Measurements from ENCODE around the gene ARHGEF33. TPM values are rescaled to one million over a fixed set of nuclear protein-coding genes. Genes with fewer than 3 reads are reported as not detected.

The ARHGEF33 gene
- total and polyA plus RNA-seq, 2 of the 8 experiments (the other 6 are each of a cell fraction or from before 2014, with no cell fraction given): 0.09 to 0.95 TPM

GRCh38 chr2:38943784-38944183, 54.1 kb downstream of the ARHGEF33 start:
- H3K56ac ChIP-seq (replicated peaks; ENCODE audit: insufficient read length, low read depth, low read length): no peak overlapping the region
- ChIA-PET POLR2A (ENCODE audit: partially characterized antibody) (interaction anchor here (1.1 kb wide), 1 partner anchor 192 kb away, joined by 3 read pairs; the partner anchor contains the start of gene SRSF7), CTCF (ENCODE audit: partially characterized antibody) (interaction anchor here (0.6 kb wide), 1 partner anchor 1757 kb away, joined by 3 read pairs; no protein-coding TSS in a partner anchor)
- H2AFZ ChIP-seq (ENCODE audit: low read length): no peak overlapping the region
- H3K27ac ChIP-seq (ENCODE audit: low read depth, low read length): no peak overlapping the region
- no peaks in the 10 kb centered on the region for H3K27me3 ChIP-seq (replicated peaks in 1 of 4; ENCODE audit: control insufficient read depth in 3 of 4, extremely low read depth in 1 of 4, insufficient read depth in 3 of 4, low read length in 3 of 4)
- DNase-seq (ENCODE audit: low read depth in 1 of 2, low spot score in 2 of 2) (no peak), FAIRE-seq (no peak)
- no peaks in the 10 kb centered on the region for H3K36me3 ChIP-seq (ENCODE audit: control insufficient read depth in 2 of 4, insufficient read depth in 4 of 4, low read length in 3 of 4)
- H3K4ac ChIP-seq (replicated peaks; ENCODE audit: insufficient read length, low read depth, low read length): no peak overlapping the region
- H3K79me1 ChIP-seq (ENCODE audit: low read depth, low read length): no peaks in the 10 kb centered on the region
- no peak overlapping the region for H3K18ac ChIP-seq (ENCODE audit: extremely low read depth, low read length)
- H3K79me2 ChIP-seq (ENCODE audit: control insufficient read depth in 1 of 2, insufficient read depth in 2 of 2, low read length in 2 of 2): no peaks in the 10 kb centered on the region
- no peak overlapping the region for H4K8ac ChIP-seq (ENCODE audit: extremely low read depth, insufficient read depth, low read length)
- H3K14ac ChIP-seq (ENCODE audit: insufficient read length): no peak overlapping the region
- H4K5ac ChIP-seq (ENCODE audit: insufficient read length, low read depth, low read length): no peak overlapping the region
- H3K23me2 ChIP-seq (ENCODE audit: low read depth, low read length): no peaks in the 10 kb centered on the region; the same call in 1 of the 2 replicates
- H3K4me2 ChIP-seq (ENCODE audit: insufficient read depth in 1 of 2, low read depth in 2 of 2, low read length in 2 of 2): no peak overlapping the region
- no peaks in the 10 kb centered on the region for H4K20me1 ChIP-seq (replicated peaks in 1 of 2; ENCODE audit: control insufficient read depth in 1 of 2, insufficient read depth in 2 of 2, low read length in 2 of 2)
- H2BK15ac ChIP-seq (ENCODE audit: low read length): no peak overlapping the region
- H2BK120ac ChIP-seq (replicated peaks; ENCODE audit: low read depth, low read length): no peak overlapping the region
- H3K23ac ChIP-seq (ENCODE audit: insufficient read length): no peak overlapping the region
- H2AK5ac ChIP-seq (ENCODE audit: low read depth, low read length): no peak overlapping the region
- no peak overlapping the region for H2BK5ac ChIP-seq (ENCODE audit: low read depth, low read length)
- no peak overlapping the region for H4K91ac ChIP-seq (replicated peaks; ENCODE audit: insufficient read length, low read length)
- no peak overlapping the region for H2BK12ac ChIP-seq (ENCODE audit: low read depth, low read length)
- TF ChIP-seq TEAD4 (IDR thresholded peaks at IDR 0.05; ENCODE audit: low read depth, low read length) (peak; percentile 86), CHD1 (IDR thresholded peaks at IDR 0.05; ENCODE audit: low read depth, low read length) (no peak), CEBPB (IDR thresholded peaks at IDR 0.05; ENCODE audit: low read depth, low read length) (no peak), TCF12 (IDR thresholded peaks at IDR 0.05; ENCODE audit: low read depth, low read length) (no peak), CTCF (IDR thresholded peaks at IDR 0.05; ENCODE audit: control extremely low read depth in 1 of 3, insufficient read depth in 1 of 3, low read depth in 1 of 3, low read length in 3 of 3) (no peak)
- no peak overlapping the region for H2BK20ac ChIP-seq (ENCODE audit: low read length)
- no peak overlapping the region for H3K9ac ChIP-seq (replicated peaks in 1 of 4; ENCODE audit: extremely low read depth in 1 of 4, low read depth in 3 of 4, low read length in 3 of 4)
- H3K9me3 ChIP-seq (ENCODE audit: insufficient read depth in 2 of 2, low read depth in 1 of 2, low read length in 1 of 2): no peaks in the 10 kb centered on the region
- H3K4me3 ChIP-seq (ENCODE audit: extremely low read depth in 1 of 4, insufficient read depth in 2 of 4, low read depth in 3 of 4, low read length in 4 of 4): no peak overlapping the region
- peaks cover 0 to 2% (median 1%) of the 10 kb centered on the region in 4 experiments; a peak in 2 of 7 replicates for H3K4me1 ChIP-seq (replicated peaks in 1 of 4; ENCODE audit: control insufficient read depth in 3 of 4, insufficient read depth in 4 of 4, low read length in 3 of 4)
